ENCODE data around the gene TMEM255B.
"Not testable (repeated sequence)": the region's sequence is repeated elsewhere in the genome, so short reads cannot be mapped to it uniquely, and the experiment has no call there.

Gene TMEM255B

GRCh38 chr13:113758651-113759524 is at the start of gene TMEM255B:
Gene TMEM255B (plus strand): TSS chr13:113759226. CDS start chr13:113759270, 44 bp downstream.
- peak; percentile 63 for DNase-seq

DNA sequence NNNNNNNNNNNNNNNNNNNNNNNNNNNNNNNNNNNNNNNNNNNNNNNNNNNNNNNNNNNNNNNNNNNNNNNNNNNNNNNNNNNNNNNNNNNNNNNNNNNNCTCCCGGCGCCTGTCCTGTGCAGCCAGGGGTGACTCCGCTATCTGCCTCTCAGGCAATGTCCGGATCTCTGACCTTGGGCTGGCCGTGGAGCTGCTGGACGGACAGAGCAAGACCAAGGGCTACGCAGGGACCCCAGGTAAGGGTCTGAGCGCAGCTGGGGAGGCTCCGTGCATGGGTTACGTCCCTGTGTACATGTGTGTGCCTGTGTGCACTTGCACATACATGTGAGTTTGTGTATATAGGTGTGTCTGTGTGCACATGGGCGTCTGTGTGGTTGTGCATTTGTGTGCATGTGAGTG is 36.1 kb upstream of the TMEM255B start:
- DNase-seq = no peak

DNA sequence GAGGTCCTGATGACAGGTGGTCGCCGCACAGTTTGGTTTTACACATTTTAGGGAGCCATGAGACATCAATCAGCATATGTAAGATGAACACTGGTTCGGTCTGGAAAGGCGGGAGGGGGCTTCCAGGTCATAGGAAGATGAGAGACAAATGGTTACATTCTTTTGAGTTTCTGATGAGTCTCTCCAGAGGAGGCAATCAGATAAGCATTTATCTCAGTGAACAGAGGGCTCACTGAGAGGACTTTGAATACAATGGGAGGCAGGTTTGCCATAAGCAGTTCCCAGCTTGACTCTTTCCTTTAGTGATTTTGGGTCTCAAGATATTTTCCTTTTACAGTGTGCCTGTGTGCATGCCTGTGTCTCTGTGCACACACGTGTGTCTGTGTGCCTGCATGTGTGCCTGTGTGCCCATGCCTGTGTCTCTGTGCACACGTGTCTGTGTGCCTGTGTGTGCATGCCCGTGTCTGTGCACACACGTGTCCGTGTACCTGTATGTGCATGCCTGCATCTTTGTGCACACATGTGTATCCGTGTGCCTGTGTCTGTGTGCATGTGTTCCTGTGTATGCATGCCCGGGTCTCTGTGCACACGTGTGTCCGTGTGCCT is 35.5 kb upstream of the TMEM255B start:
- DNase-seq = no peak

DNA sequence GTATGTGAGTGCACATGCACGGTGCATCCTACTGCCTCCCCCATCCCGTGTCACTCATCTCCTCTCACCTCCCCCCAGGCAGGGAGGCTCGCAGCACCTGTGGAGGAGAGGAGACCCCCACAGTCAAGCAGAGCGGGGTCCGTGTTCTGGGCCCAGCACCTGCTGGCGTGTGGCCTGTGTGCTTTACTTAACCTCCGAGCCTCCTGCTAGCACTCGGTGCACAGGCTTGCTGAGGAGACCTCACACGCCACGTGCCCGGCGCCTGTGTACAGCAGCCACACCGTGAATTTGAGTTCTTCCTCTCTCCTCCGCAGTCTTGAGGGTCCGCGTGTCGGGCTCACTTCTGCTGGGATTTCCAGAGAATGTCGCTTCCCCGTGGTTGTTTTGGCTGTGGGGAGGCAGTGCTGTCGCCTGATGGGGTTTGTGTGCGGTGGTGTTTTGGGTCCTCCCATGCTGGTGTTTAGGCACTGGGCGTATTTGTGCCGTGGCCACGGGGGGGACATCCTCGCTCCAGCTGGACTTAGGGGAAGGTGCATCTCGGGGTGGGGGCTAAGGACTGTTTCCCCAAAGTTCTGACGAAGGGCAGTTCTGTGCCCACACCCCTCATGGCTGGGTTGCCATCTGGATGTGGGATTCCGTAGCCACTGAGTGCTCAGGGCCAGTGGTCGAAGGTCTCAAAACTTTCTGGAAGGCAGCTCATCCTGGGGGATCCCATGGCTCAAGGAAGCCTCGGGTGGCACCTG is 34.8 kb upstream of the TMEM255B start:
- no peak for DNase-seq

DNA sequence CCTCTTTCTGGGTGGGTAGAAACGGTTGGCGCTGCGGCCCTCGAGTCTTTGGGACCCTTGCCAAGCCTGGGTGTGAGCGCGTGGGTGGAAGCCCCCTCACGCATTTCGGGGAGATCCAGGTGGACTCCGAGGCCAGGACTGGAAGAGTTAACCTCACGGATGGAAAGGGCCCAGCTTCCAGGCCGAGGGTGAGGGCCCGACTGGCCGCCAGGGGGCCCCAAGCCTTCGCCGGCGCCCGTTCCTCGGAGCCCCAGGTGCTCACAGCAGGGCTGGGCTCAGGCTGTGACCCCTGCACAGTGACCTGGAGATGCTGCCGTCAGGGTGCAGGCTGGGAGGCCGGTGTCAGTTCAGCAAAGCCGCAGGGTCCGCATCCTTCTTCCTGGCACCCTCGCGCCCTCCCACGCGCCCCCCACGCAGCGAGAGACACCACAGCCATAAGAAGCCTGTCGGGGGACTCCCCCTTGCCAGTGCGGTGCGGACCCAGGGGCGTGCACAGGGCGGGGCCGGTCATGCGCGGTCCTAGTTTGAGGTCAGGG is 34.2 kb upstream of the TMEM255B start:
- DNase-seq = peak; percentile 84

GRCh38 chr13:113725329-113726105 is 33.5 kb upstream of the TMEM255B start:
- DNase-seq = peak; percentile 67

GRCh38 chr13:113726106-113726821 is 32.8 kb upstream of the TMEM255B start:
- DNase-seq = not testable (repeated sequence)

- peak; percentile 40 for DNase-seq
Measured at GRCh38 chr13:113726961-113727411, 32.0 kb upstream of the TMEM255B start.

DNA sequence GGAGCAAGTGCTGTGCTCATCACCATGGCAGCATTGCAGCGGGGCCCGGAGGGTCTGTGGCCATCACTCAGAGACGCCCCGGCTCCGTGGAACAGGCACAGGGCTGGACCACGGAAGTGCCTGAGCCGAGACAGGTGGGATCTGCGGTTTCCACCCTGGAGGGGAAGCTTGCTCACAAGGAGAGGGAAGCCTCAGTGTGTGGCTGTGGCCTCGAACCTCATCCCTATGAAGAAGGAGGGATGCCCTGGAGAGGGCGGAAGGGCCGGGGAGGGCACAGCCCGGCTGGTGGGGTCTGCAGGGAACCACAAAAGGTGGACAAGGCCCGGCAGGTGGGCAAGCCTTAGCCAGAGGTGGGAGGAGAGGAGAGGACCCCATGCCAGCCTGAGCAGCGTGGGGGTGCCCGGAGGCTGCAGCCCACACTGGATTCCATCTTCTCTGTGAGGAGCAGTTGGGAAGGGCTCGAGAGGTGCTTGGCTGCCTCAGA is 30.4 kb upstream of the TMEM255B start:
- DNase-seq = no peak

DNA sequence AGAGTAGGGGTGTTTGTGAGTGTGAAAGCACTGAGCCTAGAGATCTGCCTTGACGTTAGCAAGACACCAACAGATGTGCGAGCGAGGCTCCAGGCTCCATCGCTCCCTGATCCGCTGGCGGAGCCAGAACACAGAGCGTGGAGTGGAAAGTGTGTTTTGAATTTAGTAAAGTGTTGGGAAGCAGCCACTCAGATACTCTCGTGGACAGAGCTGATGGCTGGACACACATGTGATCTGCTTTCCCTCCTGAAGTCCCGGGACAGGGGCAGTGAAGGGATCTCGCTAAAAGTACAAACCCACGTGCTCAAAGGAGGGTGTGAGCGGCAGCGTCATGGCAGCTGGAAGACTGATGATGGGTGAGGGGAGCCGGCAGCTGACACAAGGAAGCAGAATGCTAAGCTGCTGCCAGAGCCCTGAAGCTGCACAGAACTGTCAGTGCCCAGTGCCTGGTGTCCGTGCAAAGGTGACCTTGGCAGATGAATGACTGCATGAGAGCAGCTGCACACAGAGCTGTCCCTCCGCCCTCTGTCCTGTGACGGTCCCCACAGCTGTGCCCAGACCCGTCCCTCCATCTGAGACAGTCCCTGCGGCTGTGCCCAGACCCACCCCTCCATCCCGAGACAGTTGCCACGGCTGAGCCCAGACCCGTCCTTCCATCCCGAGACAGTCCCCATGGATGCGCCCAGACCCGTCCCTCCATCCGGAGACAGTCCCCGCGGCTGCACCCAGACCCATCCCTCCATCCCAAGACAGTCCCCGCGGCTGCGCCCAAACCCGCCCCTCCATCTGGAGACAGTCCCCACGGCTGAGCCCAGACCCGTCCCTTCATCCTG is 29.6 kb upstream of the TMEM255B start:
- DNase-seq = no peak

- no peak for DNase-seq
Measured at GRCh38 chr13:113730258-113730691, 28.8 kb upstream of the TMEM255B start.

- no peak for DNase-seq
Measured at GRCh38 chr13:113730831-113731191, 28.2 kb upstream of the TMEM255B start.

GRCh38 chr13:113731192-113732175 is 27.5 kb upstream of the TMEM255B start:
- DNase-seq = no peak

DNA sequence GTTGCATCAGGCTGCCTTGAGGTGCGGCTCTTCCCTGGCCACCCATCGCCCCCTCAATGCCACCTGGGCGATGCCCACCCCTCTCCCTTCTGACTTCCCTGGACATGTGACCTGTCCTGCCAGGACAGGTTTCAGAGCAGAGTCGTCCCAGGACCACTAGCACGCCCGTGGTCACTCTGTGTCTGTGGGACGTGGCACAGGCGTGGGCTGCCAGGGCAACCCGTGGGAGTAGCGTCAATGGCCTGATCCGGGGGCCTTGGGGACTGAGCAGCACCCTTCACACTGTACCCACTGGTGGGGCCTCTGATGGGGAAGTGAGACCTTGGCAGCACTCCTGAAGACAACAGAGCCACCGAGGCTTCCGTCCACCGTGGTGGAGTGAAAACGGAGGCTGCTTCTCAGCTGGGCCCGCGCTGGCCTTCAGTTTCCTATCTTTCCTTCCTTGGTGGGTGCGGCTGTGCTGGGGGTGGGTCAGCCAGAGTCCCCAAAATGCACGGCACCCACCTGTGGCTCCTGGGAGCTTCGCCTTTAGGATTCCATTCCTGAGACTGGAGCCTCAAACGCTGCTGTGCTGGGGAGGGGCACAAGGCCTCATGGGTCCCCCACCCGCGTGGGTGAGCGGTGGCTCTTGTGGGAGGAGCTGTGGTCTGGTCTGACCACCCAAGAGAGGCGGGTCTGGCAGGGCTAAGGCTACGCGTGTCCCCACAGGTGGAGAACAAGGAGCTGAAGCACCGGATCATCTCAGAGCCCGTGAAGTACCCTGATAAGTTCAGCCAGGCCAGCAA is 26.7 kb upstream of the TMEM255B start:
- no peak for DNase-seq

- DNase-seq = no peak
Measured at GRCh38 chr13:113732961-113733950, 25.8 kb upstream of the TMEM255B start.

- no peak for DNase-seq
Measured at GRCh38 chr13:113734099-113734825, 24.8 kb upstream of the TMEM255B start.

DNA sequence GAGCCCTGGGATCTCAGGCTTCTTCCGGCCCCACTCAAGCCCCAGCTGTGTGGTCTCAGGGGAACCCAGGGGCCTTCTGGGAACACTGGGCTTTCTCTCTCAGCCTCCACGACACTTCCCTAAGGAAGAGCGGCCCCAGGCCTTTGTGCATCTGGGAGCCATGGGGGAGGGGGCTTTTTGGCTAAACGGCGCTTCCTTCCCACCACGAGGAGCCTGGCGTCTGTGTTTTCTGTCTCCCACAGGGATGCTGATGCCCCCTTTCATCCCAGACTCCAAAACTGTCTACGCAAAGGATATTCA is 24.2 kb upstream of the TMEM255B start:
- DNase-seq = no peak

Measured in T1000 (cell line).